ENCODE data around the gene KLHDC7B.

GRCh38 chr22:50581031-50581949, 35.6 kb downstream of the KLHDC7B start:
- TF ChIP-seq CTCF (IDR thresholded peaks at IDR 0.05) (no peak), POLR2A (IDR thresholded peaks at IDR 0.05) (no peak)

Data from tibial nerve (tissue), 3 donors.